GM19239 (cell line): ENCODE data around the gene UGT1A1.

Experiments
- DNase-seq: peaks from one replicate; pipeline ENCODE4 v3.0.0; 2011; ENCODE audit warnings: low spot score; ENCODE audit not compliant: insufficient read length
- FAIRE-seq: peaks from 2 replicates; lab custom pipeline; 2011; peaks lifted over from hg19 to GRCh38; lab: Jason Lieb, UNC

UGT1A1 gene

GRCh38 chr2:233794128-233794658 lies 34.1 kb downstream of the UGT1A1 start:
- DNase-seq (no peak), FAIRE-seq (no peak)

- no peak for DNase-seq
- FAIRE-seq, result no peak
These were observed 35.7 kb downstream of the UGT1A1 start for GRCh38 chr2:233795735-233796171.

- DNase-seq (no peak), FAIRE-seq (no peak)
These were observed 36.2 kb downstream of the UGT1A1 start for GRCh38 chr2:233796254-233796653.

- DNase-seq (no peak), FAIRE-seq (no peak)
These were observed 38.4 kb downstream of the UGT1A1 start for GRCh38 chr2:233798335-233799086.

GRCh38 chr2:233799087-233799665 lies 39.1 kb downstream of the UGT1A1 start:
- DNase-seq, result no peak

GRCh38 chr2:233799716-233800115 lies 39.6 kb downstream of the UGT1A1 start:
- DNase-seq (no peak), FAIRE-seq (no peak)

More at GRCh38 chr2:233799087-233799665, 39.1 kb downstream of the UGT1A1 start:
- no peak for FAIRE-seq

GRCh38 chr2:233800208-233800607 lies 40.1 kb downstream of the UGT1A1 start:
- no peak for FAIRE-seq
- DNase-seq, result no peak

GRCh38 chr2:233801357-233802131 lies 41.5 kb downstream of the UGT1A1 start:
- no peak for FAIRE-seq
- no peak for DNase-seq

GRCh38 chr2:233802132-233802815 lies 42.2 kb downstream of the UGT1A1 start:
- no peak for FAIRE-seq
- no peak for DNase-seq

- DNase-seq, result no peak
- no peak for FAIRE-seq
These were observed 43.3 kb downstream of the UGT1A1 start for GRCh38 chr2:233803292-233803911.

- FAIRE-seq (no peak), DNase-seq (no peak)
These were observed 43.9 kb downstream of the UGT1A1 start for GRCh38 chr2:233803994-233804393.

- FAIRE-seq (no peak), DNase-seq (no peak)
These were observed 47.3 kb downstream of the UGT1A1 start for GRCh38 chr2:233807215-233807865.

- DNase-seq, result no peak
- no peak for FAIRE-seq
These were observed 48.2 kb downstream of the UGT1A1 start for GRCh38 chr2:233807966-233808935.

GRCh38 chr2:233810385-233810784 lies 50.3 kb downstream of the UGT1A1 start:
- DNase-seq, result no peak
- FAIRE-seq, result no peak

GRCh38 chr2:233811087-233811486 lies 51.0 kb downstream of the UGT1A1 start:
- no peak for FAIRE-seq
- no peak for DNase-seq

GRCh38 chr2:233811732-233812131 lies 51.7 kb downstream of the UGT1A1 start:
- DNase-seq (no peak), FAIRE-seq (no peak)

GRCh38 chr2:233813236-233814055 lies 53.4 kb downstream of the UGT1A1 start:
- DNase-seq (no peak), FAIRE-seq (no peak)
